Testis (tissue), 3 donors: ENCODE results near the gene PTPRK. TPM values are rescaled to one million over a fixed set of nuclear protein-coding genes. Genes with fewer than 3 reads are reported as not detected.

ENCODE experiments used
- DNase-seq: peaks from one replicate; pipeline ENCODE4 v3.0.0-alpha.2; 2019
- H3K27ac ChIP-seq, 2 donors: fragments of 200-600 bp; sonication (generic); one replicate each; pipeline ENCODE4 v1.5.1; 2019
- H3K27me3 ChIP-seq: fragments of 200-600 bp; sonication (generic); one replicate; pipeline ENCODE4 v1.5.1; 2019
- H3K36me3 ChIP-seq: fragments of 200-600 bp; sonication (generic); one replicate; pipeline ENCODE4 v1.5.1; 2017; ENCODE audit warnings: low read depth; ENCODE audit errors: missing control alignments
- H3K4me1 ChIP-seq: fragments of 200-600 bp; sonication (generic); one replicate; pipeline ENCODE4 v1.5.1; 2019
- H3K4me3 ChIP-seq, 2 donors: fragments of 200-600 bp; sonication (generic); one replicate each; pipeline ENCODE4 v1.5.1; 2017 to 2019
- H3K9me3 ChIP-seq: fragments of 200-600 bp; sonication (generic); one replicate; pipeline ENCODE4 v1.5.1; 2017
- POLR2A ChIP-seq: fragments of 450-650 bp; IDR thresholded peaks from one replicate; pipeline ENCODE4 v1.6.1; 2017; ENCODE audit warnings: antibody characterized with exemption, mild to moderate bottlenecking, moderate library complexity
- WGBS, 2 donors: methylation state at CpG; one replicate each; pipeline ENCODE4 v1.1.5; 2018; 5-methylcytosine and 5-hydroxymethylcytosine counted together
- intact Hi-C: fragments of 100-400 bp; cut with DNase I; formaldehyde crosslinking; loops from one replicate; pipeline ENCODE4 v1.15.1; 2023; ENCODE audit warnings: low total_unique reads
- polyA plus RNA-seq: library from polyadenylated mRNA; stranded (reverse); fragments of 350-450 nt; fragmentation: Illumina TruSeq; extraction: RNeasy Lipid Tissue Mini Kit (QIAGEN cat#74804); gene quantifications from one replicate; pipeline ENCODE4 v1.2.3, GENCODE V29; 2014; ENCODE audit warnings: low read depth, low replicate concordance; ENCODE audit not compliant: insufficient read depth
- total RNA-seq, 2 donors: library from RNA; depleted of rRNA; stranded (reverse); fragments of >200 nt; gene quantifications; one replicate each; pipeline ENCODE4 v1.2.3, GENCODE V29; 2016
- TF ChIP-seq, protein P1 (sequence below), 3 experiments: fragments of 450-650 bp in 2 of 3; fragments of 200-600 bp in 1 of 3; sonication (generic) in 1 of 3; IDR thresholded peaks; one replicate each; pipeline ENCODE4 v1.5.1; 2016 to 2019; ENCODE audit warnings: antibody characterized with exemption in 3 of 3, mild to moderate bottlenecking in 2 of 3, moderate library complexity in 1 of 3

The PTPRK gene
- total and polyA plus RNA-seq, 3 donors from 2014 or later: 9.1 to 13.3 (median 12.5) TPM

GRCh38 chr6:127966616-127967015, 553.8 kb downstream of the PTPRK start:
- 73 to 94% methylated on average over 1 of the region's 1 CpG for WGBS, 2 donors
- H3K4me1 ChIP-seq: no peaks in the 10 kb centered on the region
- no peaks in the 10 kb centered on the region for H3K9me3 ChIP-seq
- H3K36me3 ChIP-seq: no peaks in the 10 kb centered on the region
- TF ChIP-seq, protein P1, sequence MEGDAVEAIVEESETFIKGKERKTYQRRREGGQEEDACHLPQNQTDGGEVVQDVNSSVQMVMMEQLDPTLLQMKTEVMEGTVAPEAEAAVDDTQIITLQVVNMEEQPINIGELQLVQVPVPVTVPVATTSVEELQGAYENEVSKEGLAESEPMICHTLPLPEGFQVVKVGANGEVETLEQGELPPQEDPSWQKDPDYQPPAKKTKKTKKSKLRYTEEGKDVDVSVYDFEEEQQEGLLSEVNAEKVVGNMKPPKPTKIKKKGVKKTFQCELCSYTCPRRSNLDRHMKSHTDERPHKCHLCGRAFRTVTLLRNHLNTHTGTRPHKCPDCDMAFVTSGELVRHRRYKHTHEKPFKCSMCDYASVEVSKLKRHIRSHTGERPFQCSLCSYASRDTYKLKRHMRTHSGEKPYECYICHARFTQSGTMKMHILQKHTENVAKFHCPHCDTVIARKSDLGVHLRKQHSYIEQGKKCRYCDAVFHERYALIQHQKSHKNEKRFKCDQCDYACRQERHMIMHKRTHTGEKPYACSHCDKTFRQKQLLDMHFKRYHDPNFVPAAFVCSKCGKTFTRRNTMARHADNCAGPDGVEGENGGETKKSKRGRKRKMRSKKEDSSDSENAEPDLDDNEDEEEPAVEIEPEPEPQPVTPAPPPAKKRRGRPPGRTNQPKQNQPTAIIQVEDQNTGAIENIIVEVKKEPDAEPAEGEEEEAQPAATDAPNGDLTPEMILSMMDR (IDR thresholded peaks at IDR 0.05): no peak
- no peak for TF ChIP-seq POLR2A
- H3K27ac ChIP-seq: no peak overlapping the region
- no peaks in the 10 kb centered on the region for H3K27me3 ChIP-seq
- H3K4me3 ChIP-seq: no peak overlapping the region
- no peak for DNase-seq
- intact Hi-C loops: no loop called here

DNA sequence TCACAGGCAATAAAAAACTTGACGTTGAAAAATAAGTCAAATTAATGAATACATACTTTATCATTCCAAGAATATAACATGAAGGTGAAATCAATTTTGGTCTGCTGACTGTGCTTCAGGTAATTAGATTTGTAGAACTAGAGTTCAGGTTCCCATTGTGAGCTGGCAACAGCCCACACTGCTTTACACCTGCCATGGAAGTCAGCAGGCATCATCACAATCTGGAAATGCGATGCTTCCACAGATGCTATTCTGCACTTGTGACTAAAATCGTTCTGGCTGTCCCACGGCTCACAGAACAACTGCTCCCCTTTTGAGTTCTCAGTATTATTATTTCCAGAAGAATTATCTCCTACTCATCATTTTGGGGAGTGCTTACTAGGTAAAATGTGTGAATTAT, 556.9 kb downstream of the PTPRK start:
- no peak overlapping the region for H3K27ac ChIP-seq
- TF ChIP-seq, protein P1 (IDR thresholded peaks at IDR 0.05): no peak
- TF ChIP-seq POLR2A: no peak
- no peaks in the 10 kb centered on the region for H3K4me1 ChIP-seq
- H3K36me3 ChIP-seq: no peaks in the 10 kb centered on the region
- intact Hi-C loops: no loop called here
- no peak for DNase-seq
- H3K27me3 ChIP-seq: no peaks in the 10 kb centered on the region
- H3K4me3 ChIP-seq: no peak overlapping the region
- no peaks in the 10 kb centered on the region for H3K9me3 ChIP-seq
- 77 to 87% methylated on average over 4 of the region's 4 CpGs for WGBS, 2 donors

DNA sequence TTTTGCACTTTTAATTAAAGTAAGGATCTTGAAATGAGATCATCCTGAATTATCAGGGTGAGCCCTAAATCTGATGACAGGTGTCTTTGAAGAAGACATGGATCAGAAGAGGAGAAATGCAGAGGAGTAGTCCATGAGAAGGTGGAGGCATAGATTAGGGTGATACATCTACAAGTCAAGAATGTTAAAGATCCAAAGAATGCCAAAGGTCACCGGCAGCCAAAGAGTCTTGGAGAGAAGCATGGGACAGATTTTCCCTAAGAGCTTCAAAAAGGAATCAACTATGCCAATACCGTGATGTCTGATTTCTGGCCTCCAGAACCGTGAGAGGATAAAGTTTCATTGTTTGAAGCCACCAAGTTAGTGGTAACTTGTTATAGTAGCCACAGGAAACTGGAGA, 560.5 kb downstream of the PTPRK start:
- no peak for DNase-seq
- Histone ChIP-seq H3K9me3 (no peaks in the 10 kb centered on the region), H3K36me3 (no peaks in the 10 kb centered on the region), H3K27me3 (no peaks in the 10 kb centered on the region), H3K4me3 (no peak overlapping the region), H3K27ac (no peak overlapping the region), H3K4me1 (no peaks in the 10 kb centered on the region)
- intact Hi-C loops: no loop called here
- TF ChIP-seq, protein P1 (IDR thresholded peaks at IDR 0.05): no peak
- no peak for TF ChIP-seq POLR2A
- WGBS, 2 donors: 92 to 96% methylated on average over 3 of the region's 3 CpGs

GRCh38 chr6:127956956-127957355, 563.4 kb downstream of the PTPRK start:
- H3K27me3 ChIP-seq: no peaks in the 10 kb centered on the region
- WGBS, 2 donors: 51 to 54% methylated on average over 2 of the region's 2 CpGs
- H3K36me3 ChIP-seq: no peaks in the 10 kb centered on the region
- no peaks in the 10 kb centered on the region for H3K9me3 ChIP-seq
- DNase-seq: no peak
- no peak overlapping the region for H3K4me3 ChIP-seq
- H3K27ac ChIP-seq: no peak overlapping the region
- no peaks in the 10 kb centered on the region for H3K4me1 ChIP-seq
- intact Hi-C loops: no loop called here
- TF ChIP-seq POLR2A: no peak
- TF ChIP-seq, protein P1 (IDR thresholded peaks at IDR 0.05): no peak

- no peaks in the 10 kb centered on the region for H3K4me1 ChIP-seq
- H3K27ac ChIP-seq: no peak overlapping the region
- H3K9me3 ChIP-seq: no peaks in the 10 kb centered on the region
- DNase-seq: no peak
- H3K27me3 ChIP-seq: no peaks in the 10 kb centered on the region
- intact Hi-C loops: no loop called here
- 57 to 70% methylated on average over 6 of the region's 6 CpGs for WGBS, 2 donors
- no peaks in the 10 kb centered on the region for H3K36me3 ChIP-seq
- no peak for TF ChIP-seq POLR2A
- TF ChIP-seq, protein P1 (IDR thresholded peaks at IDR 0.05): no peak
- H3K4me3 ChIP-seq: no peak overlapping the region
These were observed 564.0 kb downstream of the PTPRK start for GRCh38 chr6:127956260-127956888.
